ENCODE results near the gene CASP12.

- TF ChIP-seq POLR2A (IDR thresholded peaks at IDR 0.05; ENCODE audit: low read depth, low read length) = no peak
- no peak for TF ChIP-seq SPI1 (IDR thresholded peaks at IDR 0.05; ENCODE audit: low read depth, low read length)
- no peak for TF ChIP-seq POLR2AphosphoS5 (IDR thresholded peaks at IDR 0.05; ENCODE audit: low read depth, low read length)
- no peak for TF ChIP-seq TAF1 (IDR thresholded peaks at IDR 0.05; ENCODE audit: low read depth, low read length)
- TF ChIP-seq POU2F2 (IDR thresholded peaks at IDR 0.05; ENCODE audit: low read depth, low read length) = no peak
- no peak for TF ChIP-seq PAX5 (IDR thresholded peaks at IDR 0.05; ENCODE audit: insufficient read depth, low read length, severe bottlenecking)
Observed at GRCh38 chr11:104944076-104944475, 45.8 kb upstream of the CASP12 start.

Data from GM12891 (cell line).